Globus pallidus (tissue), 1 donor: ENCODE measurements around the gene NHS.
"Not testable (repeated sequence)": the region's sequence is repeated elsewhere in the genome, so short reads cannot be mapped to it uniquely, and the experiment has no call there.

Experiments used
- DNase-seq: peaks from one replicate; pipeline ENCODE4 v3.0.0-alpha.2; 2015; ENCODE audit warnings: low spot score

Gene NHS

DNA sequence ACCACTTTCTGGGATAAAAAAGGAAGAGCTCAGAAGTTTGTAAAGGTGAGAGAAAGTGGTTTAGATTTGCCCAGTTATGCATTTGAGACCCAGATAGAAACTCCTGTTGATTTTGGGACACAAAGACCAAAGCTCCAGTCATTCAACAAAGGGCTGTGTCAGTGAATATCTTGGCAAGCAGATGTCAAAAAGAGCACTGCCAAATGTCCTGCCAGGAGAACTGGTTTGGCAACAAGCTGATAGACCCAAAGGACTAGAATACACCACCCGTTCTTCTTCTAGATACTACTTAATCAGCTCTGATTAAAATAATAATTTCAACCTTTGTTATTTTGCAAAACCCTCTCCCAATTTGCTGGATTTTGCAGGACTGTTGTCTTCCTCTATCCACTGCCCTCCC, 121.4 kb downstream of the NHS start:
- DNase-seq = no peak

DNA sequence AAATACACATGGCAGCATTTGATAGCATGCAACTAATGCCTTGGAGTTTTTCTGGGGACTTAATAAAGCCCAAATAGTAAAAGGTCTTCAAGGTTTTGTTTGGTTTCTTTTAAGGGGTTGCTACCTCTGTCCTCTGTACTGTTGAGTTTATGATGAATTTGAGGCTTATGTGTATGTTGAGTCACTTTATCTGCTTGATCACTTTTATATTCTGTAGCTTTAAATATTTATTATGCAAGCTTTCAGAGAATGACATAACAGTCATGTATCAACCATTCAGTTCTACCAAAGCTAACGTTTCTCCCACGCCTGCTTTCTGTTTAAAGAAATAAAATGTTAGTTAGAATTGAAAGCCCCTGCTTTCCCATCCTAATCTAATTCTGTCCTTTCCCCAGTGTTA, 122.2 kb downstream of the NHS start:
- DNase-seq = no peak

DNA sequence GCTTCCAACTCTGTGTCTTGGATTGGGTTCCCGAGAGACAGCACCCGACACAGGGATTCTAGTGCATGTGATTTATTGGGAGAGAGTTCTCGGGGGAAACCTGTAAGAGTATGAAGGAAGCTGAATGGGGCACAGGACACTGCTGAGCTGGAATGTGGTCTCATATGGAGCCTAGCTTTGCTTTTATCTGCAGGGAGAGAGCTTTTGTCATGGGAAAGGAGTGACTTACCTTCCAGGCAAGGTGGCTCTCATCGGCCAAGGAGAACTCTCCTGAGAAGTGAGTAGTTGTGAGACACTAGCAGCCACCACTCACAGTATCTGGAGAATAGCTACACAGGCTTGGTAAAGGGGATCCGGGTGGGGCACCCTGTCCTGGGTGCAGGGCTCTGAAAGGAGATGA, 124.5 kb downstream of the NHS start:
- DNase-seq = no peak

GRCh38 chrX:17500145-17500579, 125.2 kb downstream of the NHS start:
- DNase-seq = no peak

- DNase-seq = no peak
Measured at GRCh38 chrX:17501746-17502145, 126.7 kb downstream of the NHS start.

DNA sequence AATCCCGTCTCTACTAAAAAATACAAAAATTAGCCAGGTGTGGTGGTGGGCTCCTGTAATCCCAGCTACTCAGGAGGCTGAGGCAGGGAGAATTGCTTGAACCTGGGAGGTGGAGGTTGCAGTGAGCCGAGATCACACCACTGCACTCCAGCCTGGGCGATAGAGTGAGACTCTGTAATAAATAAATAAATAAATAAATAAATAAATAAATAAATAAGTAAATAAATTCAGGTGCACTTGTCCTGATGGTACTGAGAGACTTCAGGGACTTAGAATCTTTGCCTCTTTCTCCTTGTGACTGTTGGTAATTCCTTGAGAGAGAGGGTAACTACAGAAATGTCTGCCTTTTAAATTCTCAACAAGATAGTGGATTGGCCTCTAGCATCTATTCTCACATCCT, 131.4 kb downstream of the NHS start:
- not testable (repeated sequence) for DNase-seq

DNA sequence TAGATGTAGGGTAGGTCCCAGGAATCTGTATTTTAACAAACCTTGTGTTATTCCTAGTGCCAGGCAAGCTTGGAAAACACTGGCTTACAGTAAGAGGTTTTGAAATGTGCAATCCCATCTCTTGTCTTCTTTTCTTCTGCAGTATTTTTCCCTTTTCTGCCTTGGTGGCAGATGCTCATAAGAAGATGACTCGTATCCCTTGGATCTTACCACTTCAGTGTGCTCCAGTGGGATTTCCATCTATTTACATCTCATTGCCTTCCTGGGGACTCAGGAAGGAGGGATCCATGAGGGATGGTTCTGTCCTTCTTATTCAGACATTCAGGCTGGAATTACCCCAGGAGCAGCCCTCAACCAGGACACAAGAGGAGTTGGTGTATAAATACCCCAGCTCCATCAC, 136.6 kb downstream of the NHS start:
- no peak for DNase-seq

DNA sequence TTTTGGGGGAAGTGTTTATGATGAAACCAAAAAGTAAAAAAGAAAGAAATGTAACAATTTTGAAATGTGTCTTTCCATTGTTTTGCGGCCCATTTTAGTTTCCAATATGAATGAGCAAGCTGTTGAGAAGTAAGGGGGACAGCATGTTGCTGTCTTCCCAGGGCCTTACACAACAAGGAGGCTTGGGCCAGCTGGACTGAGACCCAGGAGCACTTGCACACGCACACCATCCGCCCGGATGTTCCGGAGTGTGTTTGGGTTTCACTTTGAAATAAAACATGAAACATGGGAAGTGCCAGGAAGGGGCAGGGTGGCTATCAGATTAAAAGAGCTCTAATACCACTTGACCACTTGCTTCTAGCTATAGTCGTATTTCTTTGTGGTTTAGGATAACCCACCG, 144.4 kb downstream of the NHS start:
- no peak for DNase-seq

GRCh38 chrX:17520016-17520615, 145.1 kb downstream of the NHS start:
- DNase-seq = no peak

- DNase-seq = no peak
Measured at GRCh38 chrX:17521871-17522693, 147.1 kb downstream of the NHS start.

DNA sequence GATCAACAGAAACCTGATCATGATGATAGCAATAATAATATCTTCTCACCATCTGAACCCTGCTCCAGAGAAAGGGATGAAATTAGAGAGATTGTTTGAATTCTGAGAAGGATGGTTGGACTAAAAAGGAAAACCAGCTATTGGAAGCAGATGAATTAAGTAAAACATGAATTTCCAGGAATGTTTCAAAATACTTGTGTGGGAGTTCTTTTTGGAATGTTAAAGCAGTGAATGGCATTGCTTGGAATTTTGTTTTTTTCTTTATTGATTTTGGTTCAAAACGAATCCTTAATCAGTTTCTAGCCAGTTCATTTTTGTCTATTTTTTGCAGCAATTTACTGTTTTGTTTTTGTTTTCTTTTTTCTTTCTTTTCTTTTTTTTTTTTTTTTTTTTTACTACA, 150.3 kb downstream of the NHS start:
- DNase-seq = no peak

DNA sequence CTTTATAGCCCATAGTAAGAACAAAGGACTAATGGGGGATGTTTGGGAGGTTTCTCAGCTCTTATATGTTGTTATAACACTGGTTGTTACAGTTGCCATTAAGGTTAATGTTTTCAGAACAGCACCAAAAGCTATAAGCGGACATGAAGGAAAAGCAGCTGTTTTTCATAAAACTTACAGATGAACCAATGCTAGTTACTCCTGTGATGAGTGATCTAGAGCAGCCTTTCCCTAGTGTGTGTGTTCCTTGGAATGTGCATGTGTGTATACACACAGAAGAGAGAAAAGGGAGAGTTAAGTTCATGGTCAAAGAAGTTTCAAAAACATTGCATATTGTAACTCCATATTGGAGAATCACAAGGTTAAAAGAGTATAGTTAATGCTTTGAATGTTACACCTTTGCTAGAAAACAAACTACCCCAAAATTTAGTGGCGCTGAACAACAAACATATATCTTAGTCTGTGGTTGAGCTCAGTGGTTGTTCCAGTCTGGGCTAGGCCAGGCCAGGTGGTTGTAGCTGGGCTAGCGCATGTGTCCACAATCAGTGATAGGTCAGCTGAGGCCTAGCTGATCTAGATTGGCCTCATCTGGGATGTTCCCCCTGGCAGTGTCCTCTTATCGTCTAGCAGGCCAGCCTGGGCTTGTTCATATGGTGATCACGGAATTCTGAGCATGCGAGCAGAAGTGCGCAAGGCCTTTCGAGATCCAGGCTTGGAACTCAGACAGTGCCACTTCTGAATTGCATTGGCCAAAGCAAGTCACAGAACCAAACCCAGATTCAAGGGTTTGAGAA, 151.0 kb downstream of the NHS start:
- no peak for DNase-seq

DNA sequence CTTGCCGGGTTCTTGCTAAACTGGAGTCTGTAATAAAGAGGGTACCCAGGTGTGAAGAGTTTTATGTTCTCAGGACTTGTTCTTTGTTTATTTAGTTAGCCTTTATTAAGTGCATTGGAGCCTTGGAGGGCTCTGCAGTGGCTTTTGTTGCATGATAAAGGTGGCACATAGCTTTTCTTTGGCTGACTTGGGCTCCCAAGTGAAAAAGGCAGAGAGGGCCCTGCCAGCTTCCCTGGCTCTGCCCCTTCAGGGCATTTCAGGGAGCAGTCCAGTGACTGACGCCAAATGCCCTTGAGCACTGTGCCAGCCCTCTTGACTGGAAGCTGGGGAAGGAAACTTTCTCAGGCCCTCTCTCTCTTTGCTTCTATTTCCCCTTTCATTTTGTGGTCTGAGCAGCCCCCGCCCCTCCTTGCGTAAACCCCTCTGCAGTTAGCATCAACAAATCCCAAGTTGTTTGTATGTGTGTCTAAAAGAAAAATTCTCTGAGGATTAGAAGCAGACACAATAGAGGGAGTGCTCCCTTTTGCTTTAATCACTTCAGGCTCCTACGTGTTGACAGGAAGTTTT, 152.2 kb downstream of the NHS start:
- DNase-seq = peak; percentile 29

GRCh38 chrX:17527922-17528321, 152.9 kb downstream of the NHS start:
- DNase-seq = no peak

DNA sequence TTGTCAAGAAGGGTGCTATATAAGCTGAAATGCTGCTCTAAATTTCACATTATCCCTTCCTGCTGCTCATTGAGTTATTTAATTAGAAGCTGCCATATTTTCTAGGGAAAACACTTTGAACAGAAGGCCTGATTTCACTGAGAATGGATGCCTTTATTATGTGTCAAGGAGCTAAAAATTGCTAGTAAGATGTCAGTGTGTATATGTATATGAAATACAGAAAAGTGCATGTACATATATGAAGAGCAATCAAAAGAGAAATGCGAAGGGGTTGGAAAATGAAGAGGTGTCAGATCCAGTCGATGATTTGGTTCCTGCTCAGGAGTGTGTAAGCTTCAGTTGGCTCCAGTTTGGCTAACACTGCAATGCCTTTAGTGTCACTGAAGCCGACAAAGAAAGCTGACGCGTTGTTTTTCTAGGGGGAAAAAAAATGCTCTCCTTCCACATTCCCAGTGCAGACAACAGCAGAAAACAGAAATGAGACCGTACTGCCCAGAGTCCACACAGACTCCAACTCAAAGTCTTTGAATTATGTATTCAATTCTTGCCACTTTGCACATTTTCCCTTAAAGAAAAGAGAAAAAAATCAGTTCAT, 154.2 kb downstream of the NHS start:
- peak; percentile 10 for DNase-seq

- no peak for DNase-seq
Measured at GRCh38 chrX:17531500-17531899, 156.5 kb downstream of the NHS start.

- DNase-seq = no peak
Measured at GRCh38 chrX:17535229-17535628, 160.2 kb downstream of the NHS start.

DNA sequence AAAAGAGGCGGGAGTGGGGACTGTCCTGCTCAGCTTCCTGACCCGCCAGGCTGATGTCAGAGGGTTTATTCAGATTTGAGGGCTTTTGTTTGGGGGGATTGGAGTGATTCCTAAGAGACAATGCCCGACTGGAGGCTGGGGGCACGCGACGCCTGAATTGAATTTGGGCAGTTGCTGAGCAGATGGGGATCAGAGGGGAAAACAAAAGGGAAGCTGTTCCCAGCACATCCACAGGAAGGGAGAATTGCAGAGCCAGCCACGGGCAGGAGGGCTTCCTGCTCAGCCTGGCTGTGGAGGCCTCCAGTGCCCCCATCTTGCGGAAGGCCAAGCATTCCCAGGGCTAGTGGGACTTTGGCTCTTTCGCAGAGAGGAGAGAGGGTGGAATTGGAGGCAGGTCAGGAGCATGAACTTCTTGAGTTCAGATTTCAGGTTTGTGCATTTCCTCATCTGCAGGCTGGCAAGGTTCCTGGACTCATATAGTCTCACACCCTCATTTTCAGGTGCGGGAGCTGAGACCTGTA, 162.8 kb downstream of the NHS start:
- no peak for DNase-seq

DNA sequence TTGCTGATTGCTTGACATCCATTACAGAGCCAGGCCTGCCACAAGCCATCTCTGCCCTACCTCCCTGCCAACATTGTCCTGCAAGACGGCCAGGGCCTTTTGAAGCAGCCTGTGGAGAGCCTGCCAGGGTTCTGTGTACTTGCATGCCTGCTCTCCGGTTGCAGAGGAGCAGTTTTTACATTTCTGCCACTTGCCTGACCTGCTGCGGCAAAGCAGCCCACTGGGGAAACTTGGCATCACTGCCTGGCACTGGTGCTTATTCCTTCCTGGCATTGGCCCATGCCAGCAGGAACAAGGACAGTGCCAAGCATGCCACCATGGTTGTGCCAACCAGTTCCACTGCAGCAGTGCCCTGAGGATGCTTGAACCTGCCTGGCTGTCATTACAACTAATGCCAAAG, 167.1 kb downstream of the NHS start:
- no peak for DNase-seq

DNA sequence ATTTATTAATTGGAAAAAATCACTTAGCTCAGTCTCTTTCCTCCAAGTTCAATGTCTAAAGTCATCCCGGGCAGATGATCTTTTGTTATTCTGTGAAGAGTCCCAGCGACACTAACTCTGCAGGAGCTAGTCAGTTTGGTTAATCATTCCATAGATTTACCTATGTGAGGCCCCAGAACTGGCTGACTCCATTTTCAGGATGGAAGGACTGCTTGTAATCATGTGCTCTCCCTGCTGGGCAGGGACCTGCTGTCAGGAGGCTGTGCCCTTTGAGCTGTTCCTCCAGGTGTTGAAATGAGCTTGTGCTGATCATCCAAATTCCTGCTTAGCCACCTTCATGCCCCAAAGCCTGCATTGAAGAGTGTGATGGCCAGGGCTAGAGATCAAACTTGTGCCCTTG, 169.8 kb downstream of the NHS start:
- DNase-seq = no peak

DNA sequence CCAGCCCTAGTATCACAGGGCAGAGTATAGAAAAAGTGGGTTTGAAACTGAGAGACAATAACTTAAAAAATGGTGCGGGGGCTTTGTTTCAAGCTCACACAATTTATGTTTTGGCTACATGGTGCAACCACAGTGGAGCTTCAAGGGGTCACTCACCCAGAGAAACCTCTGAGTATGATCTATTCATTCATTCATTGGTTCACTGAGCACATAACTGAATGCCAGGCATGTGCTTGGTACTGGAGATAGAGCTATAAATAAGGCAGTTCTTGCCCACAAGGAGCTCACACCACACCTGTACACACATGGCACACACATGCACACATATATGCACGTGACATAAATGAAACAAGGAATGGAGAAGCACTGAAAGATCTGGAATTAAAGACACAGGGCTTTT, 171.4 kb downstream of the NHS start:
- no peak for DNase-seq

DNA sequence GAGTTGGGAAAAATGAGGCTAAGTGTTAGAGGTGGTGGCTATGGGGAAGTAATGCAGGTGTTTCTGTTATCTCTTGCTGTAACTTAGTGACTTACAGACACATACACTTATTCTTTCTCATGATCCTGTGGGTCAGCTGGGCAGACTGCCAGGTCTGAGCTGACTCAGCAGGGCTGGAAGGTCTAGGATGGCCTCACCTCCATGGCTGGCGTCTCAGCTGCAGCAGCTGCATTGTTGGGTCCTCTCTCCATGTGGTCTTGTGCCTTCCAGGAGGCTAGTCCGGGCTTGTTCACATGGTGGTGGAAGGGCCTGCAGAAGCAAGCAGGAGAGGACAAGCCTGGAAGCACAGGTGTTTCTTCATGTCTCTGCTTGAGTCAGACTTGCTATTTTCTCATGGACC, 172.7 kb downstream of the NHS start:
- no peak for DNase-seq
